Activated CD4-positive, alpha-beta T cell treated with anti-CD3 and anti-CD28 coated beads for 36 hours (primary cell): ENCODE measurements around the gene LRRC26. TPM values are rescaled to one million over a fixed set of nuclear protein-coding genes. Genes with fewer than 3 reads are reported as not detected.

Source experiments
- ATAC-seq: fragments of 200-7000 bp; cut with Tn5 transposase; one replicate; pipeline ENCODE4 v1.10.0; 2021; ENCODE audit warnings: mild to moderate bottlenecking, moderate library complexity
- CTCF ChIA-PET: fragments of 350-600 bp; sonication (Branson Sonifier 250); formaldehyde crosslinking; loops from one replicate; lab custom pipeline; 2021; ENCODE audit warnings: antibody characterized with exemption; lab: Charles Lee
- POLR2A ChIA-PET: fragments of 350-600 bp; sonication (Branson Sonifier 250); formaldehyde crosslinking; loops from one replicate; lab custom pipeline; 2021; ENCODE audit warnings: antibody characterized with exemption, inconsistent platforms; lab: Charles Lee
- DNase-seq: peaks from one replicate; pipeline ENCODE4 v3.0.0-alpha.2; 2020
- H3K27ac Mint-ChIP-seq: one replicate; pipeline ENCODE4 v1.8.0; 2021; ENCODE audit warnings: mixed read lengths
- H3K27me3 Mint-ChIP-seq: one replicate; pipeline ENCODE4 v1.8.0; 2021; ENCODE audit warnings: mixed read lengths
- H3K36me3 Mint-ChIP-seq: one replicate; pipeline ENCODE4 v1.8.0; 2021; ENCODE audit warnings: low read depth, mixed read lengths
- H3K4me1 Mint-ChIP-seq: one replicate; pipeline ENCODE4 v1.8.0; 2021; ENCODE audit warnings: mixed read lengths
- H3K4me3 Mint-ChIP-seq: one replicate; pipeline ENCODE4 v1.8.0; 2021; ENCODE audit warnings: mild to moderate bottlenecking, moderate library complexity, mixed read lengths
- H3K9me3 Mint-ChIP-seq: one replicate; pipeline ENCODE4 v1.8.0; 2021; ENCODE audit warnings: low read depth, mixed read lengths
- intact Hi-C, 2 experiments: fragments of 100-400 bp; cut with DNase I in 1 of 2; cut with micrococcal nuclease in 1 of 2; formaldehyde crosslinking; loops; one replicate each; pipeline versions ENCODE4 v1.14.2 to v1.15.1; 2022 to 2024; cut with DNase I, micrococcal nuclease
- total RNA-seq, 2 experiments: library from RNA; stranded (reverse); gene quantifications; one replicate each; pipeline ENCODE4 v1.2.3, GENCODE V29; 2021

The LRRC26 gene
- total RNA-seq, 2 experiments from 2014 or later, result not detected

- POLR2A ChIA-PET, result interaction anchor here (1.0 to 1.2 kb wide), 3 partner anchors 11 to 94 kb away, joined by 3 to 8 read pairs (median 4); partner anchors contain the start of gene TPRN
- intact Hi-C loops, result loop anchor here (1.0 to 5.0 kb wide), 6 partner anchors 16 to 75 kb away; partner anchors contain the start of genes DPP7 (in 1 of the 2), NDOR1 (in 1 of the 2), RNF208 (in 1 of the 2) and TMEM203 (in 1 of the 2)
- no peak for DNase-seq
- Mint-ChIP-seq H3K27me3 (no peaks in the 10 kb centered on the region), H3K9me3 (no peaks in the 10 kb centered on the region), H3K36me3 (peaks cover 12% of the 10 kb centered on the region), H3K4me3 (peak overlapping the region; percentile 91), H3K27ac (peak overlapping the region; percentile 88), H3K4me1 (peaks cover 29% of the 10 kb centered on the region)
- peak; percentile 1 for ATAC-seq
- CTCF ChIA-PET, result interaction anchor here (0.5 to 2.1 kb wide), 19 partner anchors 8 to 1205 kb away, joined by 3 to 5 read pairs (median 3); partner anchors contain the start of genes RNF224 and TPRN
Observed at GRCh38 chr9:137189297-137190295, 19.7 kb upstream of the LRRC26 start.

- intact Hi-C loops, result loop anchor here (1.0 to 5.0 kb wide), 12 partner anchors 12 to 397 kb away; partner anchors contain the start of genes NDOR1 (in 2 of the 2), TMEM203 (in 2 of the 2), TPRN (in 2 of the 2) and DPP7 (in 1 of the 2)
- peak; percentile 96 for DNase-seq
- Mint-ChIP-seq H3K9me3 (no peaks in the 10 kb centered on the region), H3K4me1 (peaks cover 33% of the 10 kb centered on the region), H3K36me3 (peaks cover 12% of the 10 kb centered on the region), H3K27me3 (no peaks in the 10 kb centered on the region), H3K4me3 (peak within 1 kb of the TSS; percentile 91), H3K27ac (peak within 1 kb of the TSS; percentile 88)
- peak; percentile 85 for ATAC-seq
- ChIA-PET CTCF (interaction anchor here (0.5 to 2.1 kb wide), 19 partner anchors 8 to 1205 kb away, joined by 3 to 5 read pairs (median 3); partner anchors contain the start of genes RNF224 and TPRN), POLR2A (interaction anchor here (0.6 to 1.2 kb wide), 4 partner anchors 12 to 771 kb away, joined by 3 to 8 read pairs (median 4); partner anchors contain the start of gene TPRN)
Observed at GRCh38 chr9:137188490-137189296, 18.8 kb upstream of the LRRC26 start, which contains the start of the genes ANAPC2 and SSNA1. TSS of gene ANAPC2 (minus strand) at chr9:137188560. CDS start at chr9:137188532, 28 bp downstream. TSS of gene SSNA1 (plus strand) at chr9:137188676. CDS start at chr9:137188727, 51 bp downstream.

GRCh38 chr9:137188086-137188489 lies 18.2 kb upstream of the LRRC26 start:
- POLR2A ChIA-PET, result interaction anchor here (1.0 kb wide), 1 partner anchor 161 kb away, joined by 3 read pairs; no protein-coding TSS in a partner anchor
- CTCF ChIA-PET, result interaction anchor here (2.1 kb wide), 1 partner anchor 14 kb away, joined by 4 read pairs; no protein-coding TSS in a partner anchor
- ATAC-seq, result peak; percentile 5

GRCh38 chr9:137187386-137187785 lies 17.5 kb upstream of the LRRC26 start:
- DNase-seq (no peak), ATAC-seq (no peak)
- ChIA-PET CTCF (no interaction called here), POLR2A (interaction anchor here (1.0 kb wide), 1 partner anchor 160 kb away, joined by 3 read pairs; no protein-coding TSS in a partner anchor)
- Mint-ChIP-seq H3K4me1 (peaks cover 33% of the 10 kb centered on the region), H3K36me3 (peaks cover 12% of the 10 kb centered on the region), H3K4me3 (peak overlapping the region; percentile 91), H3K27me3 (no peaks in the 10 kb centered on the region), H3K27ac (peak overlapping the region; percentile 77), H3K9me3 (no peaks in the 10 kb centered on the region)
- intact Hi-C loops, result loop anchor here in 1 of 2 experiments (5.0 kb wide), 1 partner anchor 35 kb away; the partner anchor contains the start of gene RNF208

More at GRCh38 chr9:137188086-137188489, 18.2 kb upstream of the LRRC26 start:
- no peaks in the 10 kb centered on the region for H3K27me3 Mint-ChIP-seq
- no peaks in the 10 kb centered on the region for H3K9me3 Mint-ChIP-seq
- peaks cover 33% of the 10 kb centered on the region for H3K4me1 Mint-ChIP-seq
- H3K4me3 Mint-ChIP-seq, result peak overlapping the region; percentile 91
- DNase-seq, result no peak
- peak overlapping the region; percentile 82 for H3K27ac Mint-ChIP-seq
- intact Hi-C loops, result loop anchor here (1.0 to 5.0 kb wide), 12 partner anchors 12 to 397 kb away; partner anchors contain the start of genes TPRN (in 2 of the 2), DPP7 (in 1 of the 2), MAN1B1 (in 1 of the 2) and NDOR1 (in 1 of the 2)
- peaks cover 12% of the 10 kb centered on the region for H3K36me3 Mint-ChIP-seq

- Mint-ChIP-seq H3K9me3 (no peaks in the 10 kb centered on the region), H3K4me3 (peak overlapping the region; percentile 91), H3K27me3 (no peaks in the 10 kb centered on the region), H3K36me3 (peaks cover 16% of the 10 kb centered on the region), H3K4me1 (peaks cover 33% of the 10 kb centered on the region), H3K27ac (peak overlapping the region; percentile 42)
- ATAC-seq, result no peak
- CTCF ChIA-PET, result no interaction called here
- intact Hi-C loops, result loop anchor here in 1 of 2 experiments (5.0 kb wide), 1 partner anchor 36 kb away; the partner anchor contains the start of gene RNF208
- POLR2A ChIA-PET, result no interaction called here
- DNase-seq, result no peak
Observed at GRCh38 chr9:137186385-137186784, 16.5 kb upstream of the LRRC26 start.

GRCh38 chr9:137185921-137186320 lies 16.1 kb upstream of the LRRC26 start:
- DNase-seq (no peak), ATAC-seq (no peak)
- H3K36me3 Mint-ChIP-seq, result peaks cover 16% of the 10 kb centered on the region
- no peaks in the 10 kb centered on the region for H3K27me3 Mint-ChIP-seq
- no peak overlapping the region for H3K4me3 Mint-ChIP-seq
- POLR2A ChIA-PET, result no interaction called here
- CTCF ChIA-PET, result no interaction called here
- no peak overlapping the region for H3K27ac Mint-ChIP-seq
- peaks cover 33% of the 10 kb centered on the region for H3K4me1 Mint-ChIP-seq
- intact Hi-C loops, result loop anchor here in 1 of 2 experiments (5.0 kb wide), 1 partner anchor 36 kb away; the partner anchor contains the start of gene RNF208
- H3K9me3 Mint-ChIP-seq, result no peaks in the 10 kb centered on the region

- no peak overlapping the region for H3K4me3 Mint-ChIP-seq
- peaks cover 12% of the 10 kb centered on the region for H3K36me3 Mint-ChIP-seq
- intact Hi-C loops, result loop anchor here in 1 of 2 experiments (5.0 kb wide), 1 partner anchor 37 kb away; the partner anchor contains the start of gene RNF208
- peaks cover 28% of the 10 kb centered on the region for H3K4me1 Mint-ChIP-seq
- no peak overlapping the region for H3K27ac Mint-ChIP-seq
- ATAC-seq, result no peak
- DNase-seq, result no peak
- H3K27me3 Mint-ChIP-seq, result no peaks in the 10 kb centered on the region
- no peaks in the 10 kb centered on the region for H3K9me3 Mint-ChIP-seq
- POLR2A ChIA-PET, result no interaction called here
- CTCF ChIA-PET, result no interaction called here
Observed at GRCh38 chr9:137184881-137185660, 15.2 kb upstream of the LRRC26 start.

- DNase-seq, result no peak
- Mint-ChIP-seq H3K27me3 (no peaks in the 10 kb centered on the region), H3K36me3 (peaks cover 15% of the 10 kb centered on the region), H3K4me1 (peaks cover 26% of the 10 kb centered on the region), H3K9me3 (no peaks in the 10 kb centered on the region), H3K27ac (no peak overlapping the region), H3K4me3 (no peak overlapping the region)
- ATAC-seq, result no peak
- ChIA-PET CTCF (no interaction called here), POLR2A (no interaction called here)
- intact Hi-C loops, result no loop called here
Observed at GRCh38 chr9:137183980-137184595, 14.2 kb upstream of the LRRC26 start.

GRCh38 chr9:137182836-137183235 lies 13.0 kb upstream of the LRRC26 start:
- Mint-ChIP-seq H3K36me3 (peaks cover 14% of the 10 kb centered on the region), H3K27me3 (no peaks in the 10 kb centered on the region), H3K9me3 (no peaks in the 10 kb centered on the region), H3K4me3 (no peak overlapping the region), H3K4me1 (peaks cover 24% of the 10 kb centered on the region), H3K27ac (no peak overlapping the region)
- intact Hi-C loops, result no loop called here
- DNase-seq, result no peak
- ATAC-seq, result no peak
- ChIA-PET POLR2A (no interaction called here), CTCF (interaction anchor here (0.6 kb wide), 1 partner anchor 485 kb away, joined by 3 read pairs; no protein-coding TSS in a partner anchor)
